HG03159 (cell line): ENCODE measurements around the gene PALLD.
"Not testable (repeated sequence)": the region's sequence is repeated elsewhere in the genome, so short reads cannot be mapped to it uniquely, and the experiment has no call there.

ENCODE experiments used
- ATAC-seq: cut with Tn5 transposase; IDR thresholded peaks from one replicate; pipeline ENCODE4 v1.9.1; 2021; ENCODE audit warnings: mild to moderate bottlenecking, moderate library complexity; ENCODE audit not compliant: unreplicated experiment

Gene PALLD

DNA sequence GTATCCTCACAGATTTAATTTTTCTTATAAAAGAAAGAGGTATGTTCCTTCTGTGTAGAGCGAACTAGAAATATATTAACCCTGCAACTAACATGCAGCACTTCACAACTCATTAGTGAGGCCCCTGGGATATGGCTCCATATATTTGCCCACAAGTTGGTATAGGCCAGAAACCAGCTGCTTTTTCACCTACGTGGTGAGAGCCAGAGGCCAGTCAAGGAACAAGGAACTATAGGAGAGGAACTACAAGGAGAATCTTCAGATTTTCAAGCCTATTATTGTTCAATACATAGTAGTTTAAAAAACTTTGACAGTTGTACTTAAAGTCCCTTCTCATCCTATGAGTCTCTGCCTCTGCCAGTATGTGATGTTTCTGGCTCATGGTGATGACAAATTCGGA, 307.3 kb downstream of the PALLD start:
- no peak for ATAC-seq

DNA sequence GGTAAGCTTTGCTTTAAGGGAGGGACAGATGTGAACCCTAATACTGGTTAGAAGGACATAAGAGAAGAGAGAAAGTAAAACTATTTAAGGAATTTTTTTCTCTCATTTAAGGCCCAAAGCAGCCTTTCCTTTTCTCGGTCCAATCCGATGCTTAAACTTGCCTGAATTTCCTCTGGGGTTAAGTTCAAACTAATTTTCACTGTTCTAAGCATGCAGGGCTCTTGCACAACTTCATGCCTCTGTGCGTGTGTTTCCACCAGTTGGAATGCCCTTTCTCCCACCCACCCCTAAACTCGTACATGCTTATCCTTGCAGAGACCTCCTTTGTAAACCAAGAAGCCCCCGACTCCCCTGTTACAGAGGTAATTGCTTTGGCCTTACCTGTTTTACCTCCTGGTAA, 308.5 kb downstream of the PALLD start:
- no peak for ATAC-seq

DNA sequence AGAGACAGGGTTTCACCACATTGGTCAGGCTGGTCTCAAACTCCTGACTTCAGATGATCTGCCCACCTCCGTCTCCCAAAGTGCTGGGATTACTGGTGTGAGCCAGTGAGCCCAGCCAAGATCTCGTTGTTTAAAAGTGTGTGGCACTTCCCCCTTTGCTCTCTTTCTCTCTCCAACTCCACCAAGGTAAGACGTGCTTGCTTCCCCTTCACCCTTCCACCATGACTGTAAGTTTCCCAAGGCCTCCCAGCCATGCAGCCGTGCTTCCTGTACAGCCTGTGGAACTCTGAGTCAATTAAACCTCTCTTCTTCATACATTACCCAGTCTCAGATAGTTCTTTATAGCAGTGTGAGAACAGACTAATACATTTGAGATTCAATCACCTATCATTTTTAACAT, 309.4 kb downstream of the PALLD start:
- ATAC-seq: not testable (repeated sequence)

DNA sequence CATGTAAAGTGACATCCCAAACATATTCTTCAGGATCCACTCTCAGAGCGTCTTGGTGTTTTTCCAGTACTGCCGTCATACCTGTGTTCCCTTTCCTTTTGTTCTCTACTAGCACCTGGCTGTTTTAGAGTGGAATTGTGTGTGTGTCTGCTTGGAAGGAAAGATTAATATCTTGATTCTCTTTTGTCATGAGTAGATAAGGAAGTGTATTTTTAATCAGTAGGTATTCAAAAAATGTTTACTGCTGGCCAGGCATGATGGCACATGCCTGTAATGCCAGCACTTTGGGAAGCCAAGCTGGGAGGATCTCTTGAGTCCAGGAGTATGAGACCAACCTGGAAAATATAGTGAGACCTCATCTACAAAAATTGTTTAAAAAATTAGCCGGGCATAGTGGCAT, 314.4 kb downstream of the PALLD start:
- ATAC-seq: no peak

- no peak for ATAC-seq
These were observed 315.2 kb downstream of the PALLD start for GRCh38 chr4:168811786-168812651.

DNA sequence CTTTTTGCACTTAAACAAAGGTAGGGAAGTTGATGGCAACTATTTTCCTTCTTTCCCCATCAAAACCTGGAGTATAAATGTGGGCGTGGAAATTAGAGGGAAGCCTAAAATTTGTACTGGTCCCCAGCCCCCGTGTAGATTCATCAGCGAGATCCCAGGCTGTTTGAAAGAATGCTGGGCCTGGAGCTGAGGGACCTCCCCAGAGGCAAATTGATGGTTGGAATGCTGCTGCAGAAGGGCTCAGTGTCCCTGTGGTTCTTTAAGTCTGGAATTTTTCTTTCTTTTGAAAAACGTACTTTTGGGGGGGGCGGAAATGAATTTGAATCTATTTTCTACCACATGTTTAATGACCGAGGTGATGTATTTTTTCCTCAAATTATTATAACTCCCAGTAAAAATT, 316.0 kb downstream of the PALLD start:
- ATAC-seq: no peak

DNA sequence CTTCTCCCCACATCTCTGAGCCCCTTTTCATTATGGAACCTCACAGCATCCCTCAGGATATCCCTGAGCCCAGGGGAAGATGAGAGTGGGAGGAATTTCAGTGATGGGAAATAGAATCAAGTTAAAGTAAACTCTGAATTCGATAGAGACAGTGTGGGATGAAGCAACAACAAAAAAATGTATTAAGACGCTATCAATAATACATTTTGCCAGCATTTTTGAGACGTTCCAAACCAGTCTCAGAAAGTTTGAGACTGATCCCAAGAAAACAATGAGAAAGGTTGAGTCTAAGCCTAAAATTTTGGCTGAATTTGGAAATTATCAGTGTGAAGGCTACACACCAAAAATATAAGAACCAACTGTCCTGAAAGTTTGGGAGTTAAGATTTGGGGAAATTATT, 317.0 kb downstream of the PALLD start:
- ATAC-seq: no peak

- no peak for ATAC-seq
These were observed 318.8 kb downstream of the PALLD start for GRCh38 chr4:168815379-168816345.

GRCh38 chr4:168817370-168817769, 320.5 kb downstream of the PALLD start:
- ATAC-seq: no peak

GRCh38 chr4:168822481-168822880, 325.6 kb downstream of the PALLD start:
- no peak for ATAC-seq

DNA sequence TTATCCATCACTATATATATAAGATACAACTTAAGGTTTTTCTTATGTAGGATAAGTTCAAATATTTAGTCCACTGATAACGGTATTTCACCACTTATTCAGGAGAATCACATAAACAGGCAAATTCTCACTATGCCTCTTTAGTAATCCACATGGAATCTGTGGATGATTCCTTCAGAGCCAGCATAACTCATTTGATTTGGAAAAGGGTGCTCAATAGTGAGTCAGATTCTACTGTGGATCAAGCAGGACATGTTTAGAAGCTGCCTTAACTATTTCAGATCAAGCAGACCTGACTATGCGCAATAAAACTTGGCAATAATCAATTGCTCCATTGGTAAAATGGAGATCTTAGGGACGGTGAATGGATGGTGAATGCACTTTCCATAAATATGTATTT, 329.1 kb downstream of the PALLD start:
- no peak for ATAC-seq

GRCh38 chr4:168826620-168827019, 329.8 kb downstream of the PALLD start:
- ATAC-seq: no peak

DNA sequence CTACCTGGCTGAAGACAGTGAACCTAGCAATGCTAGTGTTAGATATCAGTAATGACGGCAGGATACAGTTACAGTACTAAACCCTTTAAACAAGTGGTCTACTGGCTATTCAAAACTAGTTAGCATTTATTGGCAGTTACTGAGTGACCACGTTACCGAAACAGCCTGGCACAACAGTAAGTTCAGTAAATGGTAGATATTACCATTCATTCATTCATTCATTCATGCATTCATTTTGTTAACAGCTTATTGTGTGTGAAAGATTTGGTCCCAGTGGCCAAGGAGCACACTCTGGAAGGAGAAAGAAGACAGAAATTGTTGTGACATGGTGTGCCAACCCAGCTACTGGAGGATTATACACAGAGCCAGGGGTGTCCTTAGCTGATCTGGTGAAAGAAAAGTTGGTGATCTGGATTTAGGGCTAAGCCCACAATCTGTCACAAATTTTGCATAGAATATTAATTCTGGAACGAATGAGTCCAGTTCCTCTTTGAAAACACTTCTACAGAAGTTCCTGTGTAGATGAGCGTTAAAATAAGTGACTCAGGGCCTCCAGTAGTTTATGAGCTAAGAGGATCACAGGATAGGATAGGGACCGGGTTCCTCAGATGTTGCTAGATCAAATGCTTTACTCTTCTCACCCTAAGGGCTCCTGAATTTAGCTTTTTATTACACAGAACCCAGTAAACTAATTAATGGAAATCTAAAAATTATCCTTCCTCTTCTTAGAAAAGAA, 334.1 kb downstream of the PALLD start:
- ATAC-seq: no peak

DNA sequence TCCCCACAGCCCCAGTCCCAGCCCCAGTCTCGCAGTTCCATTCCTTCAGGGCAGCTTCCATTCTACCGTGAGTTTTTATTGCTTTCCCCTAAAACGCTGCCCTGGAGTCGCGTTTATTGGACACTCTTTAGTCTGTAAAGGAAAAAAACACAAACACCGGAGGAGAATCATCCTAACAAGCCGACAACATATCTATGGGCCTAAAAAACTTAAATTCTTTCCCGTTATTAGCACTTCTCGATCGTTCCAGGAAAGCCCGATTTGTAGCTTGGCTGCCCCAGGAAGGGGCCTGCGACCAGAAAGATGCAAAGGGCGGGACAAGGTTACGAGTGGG, 334.7 kb downstream of the PALLD start:
- no peak for ATAC-seq

DNA sequence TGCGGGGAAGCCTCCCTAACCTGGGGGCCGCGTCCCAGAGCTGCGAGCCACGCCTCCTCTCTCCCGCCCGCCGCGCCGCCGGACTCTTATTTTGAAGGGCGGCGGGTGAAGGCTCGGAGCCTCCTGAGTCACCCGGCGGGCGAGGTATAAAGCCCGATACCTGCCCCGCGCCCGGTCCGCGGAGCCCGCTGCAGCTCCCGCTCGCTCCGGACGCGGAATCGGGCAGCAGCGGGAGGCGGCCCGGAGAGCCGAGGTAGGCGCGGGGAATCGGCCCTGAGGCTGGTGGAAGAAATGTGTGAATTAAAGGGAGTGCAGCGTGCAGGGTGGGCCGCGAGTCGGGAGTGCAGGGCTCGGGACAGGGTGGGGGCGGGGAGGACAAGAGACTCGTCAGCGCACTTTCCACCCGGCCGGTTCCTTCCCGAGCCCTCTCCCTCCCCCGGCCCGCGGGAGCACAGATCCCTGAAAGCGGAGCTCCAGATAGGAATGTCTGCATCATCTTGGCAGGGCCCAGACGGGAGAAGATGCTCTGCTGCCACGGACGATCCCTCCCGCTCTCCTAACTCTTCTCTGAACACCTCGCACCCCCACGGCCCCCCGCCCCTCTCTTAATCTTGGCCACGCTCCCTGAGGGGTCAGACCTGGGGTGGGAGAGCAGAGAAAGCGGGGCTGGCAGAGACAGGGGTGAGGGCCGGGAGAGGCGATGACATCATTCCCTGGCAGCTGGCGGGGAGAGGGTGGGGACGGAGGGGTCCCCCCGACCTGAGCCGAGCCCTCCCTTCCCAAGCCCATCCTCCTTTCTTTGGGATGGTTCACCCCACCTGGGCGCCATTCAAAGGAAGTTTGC, 335.3 kb downstream of the PALLD start:
- ATAC-seq: peak; percentile 89

DNA sequence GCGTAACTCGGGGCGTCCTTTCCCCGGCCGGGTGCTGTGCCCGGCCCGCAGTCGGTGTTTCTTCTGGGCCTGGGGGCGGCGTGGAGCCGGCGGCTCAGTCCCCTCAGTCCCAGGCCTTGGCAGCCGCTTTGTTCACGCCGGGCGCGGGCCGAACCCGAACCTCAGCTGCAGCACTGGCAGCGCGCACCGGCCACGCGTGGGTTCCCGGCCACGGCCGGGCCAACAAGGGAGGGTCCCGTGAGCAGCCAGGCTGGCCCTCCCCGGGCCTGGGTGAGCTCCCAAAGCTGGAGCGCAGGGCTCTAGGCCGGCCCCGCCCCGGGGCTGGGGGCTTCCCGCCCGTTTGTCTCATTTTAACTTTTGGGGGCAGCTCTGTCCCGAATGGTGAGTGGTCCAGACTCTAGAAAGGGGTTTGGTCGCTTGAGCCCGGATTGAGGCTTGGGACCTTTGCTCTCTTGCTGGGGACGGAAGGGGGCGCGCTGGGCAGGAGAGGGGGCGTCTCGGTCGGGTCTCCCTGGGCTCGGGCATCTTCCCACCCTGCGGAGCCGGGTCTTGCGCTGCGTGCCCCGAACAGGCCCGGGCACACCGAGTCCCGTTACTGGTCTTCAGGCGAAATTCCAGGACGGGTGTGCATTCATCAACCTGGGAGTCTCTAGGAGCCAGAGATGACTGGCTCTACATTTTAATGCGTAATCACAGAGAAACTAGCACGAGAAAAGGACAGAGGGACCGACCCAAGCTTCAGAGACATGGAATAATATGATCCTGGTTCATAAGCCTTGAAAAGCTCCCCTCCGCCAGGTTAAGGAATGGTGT, 336.1 kb downstream of the PALLD start:
- ATAC-seq: peak; percentile 9

DNA sequence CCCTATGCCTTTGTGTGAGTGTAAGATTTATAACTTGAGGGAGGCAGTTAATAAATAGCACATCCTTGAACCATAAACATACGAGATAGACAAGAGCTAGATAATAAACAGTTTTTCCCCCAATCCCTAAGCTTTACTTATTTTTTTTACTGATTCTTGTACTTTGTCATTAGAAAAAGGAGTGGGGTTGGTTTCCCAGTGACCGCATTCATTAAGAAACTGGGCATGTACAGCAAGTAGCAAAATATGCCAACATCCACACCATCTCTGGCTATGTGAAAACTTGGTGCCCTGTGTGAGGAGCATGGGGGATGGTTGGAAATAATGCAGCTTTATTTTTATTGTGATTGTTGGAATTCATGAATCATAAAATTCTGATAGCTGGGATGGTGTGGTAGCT, 337.0 kb downstream of the PALLD start:
- ATAC-seq: no peak

- no peak for ATAC-seq
These were observed 339.1 kb downstream of the PALLD start for GRCh38 chr4:168835880-168836454.

DNA sequence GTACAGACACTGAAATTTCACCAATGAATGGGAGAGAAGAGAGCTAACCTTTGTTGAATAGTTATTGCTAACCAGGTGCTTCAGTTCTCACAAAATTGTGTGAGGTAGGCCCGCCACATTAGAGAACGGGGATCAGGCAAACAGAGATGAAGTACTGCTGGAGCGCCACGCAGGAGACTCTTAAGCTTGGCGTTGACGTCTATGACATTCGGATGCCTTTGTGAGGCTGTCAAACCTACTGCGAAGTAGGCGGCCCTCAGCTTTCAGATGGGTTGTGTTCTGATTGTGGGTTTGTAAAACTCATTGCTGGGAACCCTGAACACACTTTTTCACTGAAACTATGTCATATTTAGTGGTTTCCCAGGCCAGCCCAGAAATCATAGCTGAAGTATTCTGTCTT, 339.6 kb downstream of the PALLD start:
- no peak for ATAC-seq
